Gastroesophageal sphincter (tissue), 4 donors: ENCODE data around the gene ANKRD40. TPM values are rescaled to one million over a fixed set of nuclear protein-coding genes. Genes with fewer than 3 reads are reported as not detected.

Experiments
- ATAC-seq: fragments of 150-250 bp; one replicate; pipeline ENCODE4 v1.9.1; 2016; ENCODE audit warnings: mild to moderate bottlenecking, moderate library complexity
- H3K27ac ChIP-seq, 4 donors: fragments of 200-600 bp; sonication (generic) in 3 of 4; 1 replicate in 3 of 4; 2 replicates in 1 of 4; pipeline ENCODE4 v1.5.1; 2016 to 2019
- H3K27me3 ChIP-seq: fragments of 200-600 bp; sonication (generic); one replicate; pipeline ENCODE4 v1.5.1; 2019
- H3K36me3 ChIP-seq, 2 donors: fragments of 200-600 bp; sonication (generic); one replicate each; pipeline ENCODE4 v1.5.1; 2019; ENCODE audit warnings: control low read depth in 1 of 2
- H3K4me1 ChIP-seq, 3 donors: fragments of 200-600 bp; sonication (generic); 1 replicate in 2 of 3; 2 replicates in 1 of 3; pipeline ENCODE4 v1.5.1; 2016 to 2019; ENCODE audit warnings: control low read depth in 2 of 3
- H3K4me3 ChIP-seq, 2 donors: fragments of 200-600 bp; sonication (generic); one replicate each; pipeline ENCODE4 v1.5.1; 2019; ENCODE audit warnings: mild to moderate bottlenecking in 1 of 2, moderate library complexity in 1 of 2
- H3K9me3 ChIP-seq, 3 donors: fragments of 200-600 bp; sonication (generic); one replicate each; pipeline ENCODE4 v1.5.1; 2017 to 2019; ENCODE audit warnings: control low read depth in 2 of 3
- CTCF ChIP-seq, 4 experiments: fragments of 200-600 bp in 2 of 4; fragments of 450-650 bp in 2 of 4; sonication (generic) in 1 of 4; IDR thresholded peaks; one replicate each; pipeline ENCODE4 v1.5.1; 2017 to 2019; ENCODE audit warnings: antibody characterized with exemption in 4 of 4, mild to moderate bottlenecking in 2 of 4, moderate library complexity in 2 of 4
- EP300 ChIP-seq: sonication (generic); formaldehyde crosslinking; IDR thresholded peaks from one replicate; pipeline ENCODE4 v1.6.1; 2017; ENCODE audit warnings: antibody characterized with exemption, mild to moderate bottlenecking
- POLR2A ChIP-seq, 2 donors: fragments of 450-650 bp; IDR thresholded peaks; one replicate each; pipeline ENCODE4 v1.6.1; 2017; ENCODE audit warnings: antibody characterized with exemption in 2 of 2, mild to moderate bottlenecking in 2 of 2, moderate library complexity in 1 of 2
- POLR2AphosphoS5 ChIP-seq: sonication (generic); formaldehyde crosslinking; IDR thresholded peaks from one replicate; pipeline ENCODE4 v1.6.1; 2017; ENCODE audit warnings: antibody characterized with exemption
- WGBS, 2 donors: methylation state at CpG; one replicate each; pipeline ENCODE4 v1.1.5; 2018; ENCODE audit warnings: low coverage in 1 of 2; 5-methylcytosine and 5-hydroxymethylcytosine counted together
- total RNA-seq, 4 donors: library from RNA; depleted of rRNA; stranded (reverse); fragments of >200 nt; gene quantifications; one replicate each; pipeline ENCODE4 v1.1.0, GENCODE V29; 2016

Gene ANKRD40
- total RNA-seq, 4 donors from 2014 or later: 65.8 to 125 (median 89.2) TPM

DNA sequence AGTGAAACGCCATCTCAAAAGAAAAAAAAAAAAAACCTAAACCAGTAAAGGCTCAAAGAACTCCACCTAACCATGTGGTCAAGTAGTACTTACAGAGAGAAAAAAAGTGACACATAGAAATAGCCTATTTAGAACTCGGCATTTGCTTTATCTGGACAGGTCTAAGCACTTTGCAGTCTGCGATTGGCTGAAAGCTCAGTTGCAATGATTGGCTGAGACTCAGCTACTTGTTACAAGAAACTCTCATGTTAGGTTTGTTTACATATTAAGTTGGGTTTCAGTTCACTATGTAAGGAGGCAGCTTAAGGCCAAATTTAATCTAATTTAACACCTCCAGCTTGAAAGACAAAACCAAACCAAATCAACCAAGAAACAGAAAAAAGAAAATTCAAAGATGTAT, 54.0 kb downstream of the ANKRD40 start:
- WGBS, 2 donors: 76% methylated on average over 3 of the region's 3 CpGs; no CpG with 5 or more reads in 1 of the 2 donors
- no peak for ATAC-seq
- Histone ChIP-seq H3K27me3 (no peaks in the 10 kb centered on the region), H3K9me3 (peaks cover 0 to 5% (median 0%) of the 10 kb centered on the region in 3 donors), H3K4me1 (no peaks in the 10 kb centered on the region), H3K36me3 (no peaks in the 10 kb centered on the region), H3K27ac (no peak overlapping the region), H3K4me3 (no peak overlapping the region)
- TF ChIP-seq POLR2A (IDR thresholded peaks at IDR 0.05) (no peak), CTCF (IDR thresholded peaks at IDR 0.05) (no peak), POLR2AphosphoS5 (no peak), EP300 (no peak)

- H3K9me3 ChIP-seq: peaks cover 0 to 5% (median 0%) of the 10 kb centered on the region in 3 donors
- no peak for TF ChIP-seq POLR2AphosphoS5
- no peak for TF ChIP-seq POLR2A (IDR thresholded peaks at IDR 0.05)
- TF ChIP-seq CTCF (IDR thresholded peaks at IDR 0.05): no peak
- no peak for TF ChIP-seq EP300
- no peak for ATAC-seq
- H3K4me1 ChIP-seq: no peaks in the 10 kb centered on the region
- no peaks in the 10 kb centered on the region for H3K27me3 ChIP-seq
- H3K36me3 ChIP-seq: no peaks in the 10 kb centered on the region
- 94% methylated on average over 2 of the region's 2 CpGs; no CpG with 5 or more reads in 1 of the 2 donors for WGBS, 2 donors
- no peak overlapping the region for H3K27ac ChIP-seq
- H3K4me3 ChIP-seq: no peak overlapping the region
Observed at GRCh38 chr17:50651661-50652060, 56.1 kb downstream of the ANKRD40 start.

GRCh38 chr17:50649042-50649908, 58.4 kb downstream of the ANKRD40 start:
- Histone ChIP-seq H3K36me3 (no peaks in the 10 kb centered on the region), H3K4me1 (no peaks in the 10 kb centered on the region), H3K9me3 (peaks cover 0 to 5% (median 0%) of the 10 kb centered on the region in 3 donors), H3K27ac (no peak overlapping the region), H3K27me3 (no peaks in the 10 kb centered on the region), H3K4me3 (no peak overlapping the region)
- ATAC-seq: no peak
- TF ChIP-seq POLR2A (IDR thresholded peaks at IDR 0.05) (no peak), CTCF (IDR thresholded peaks at IDR 0.05) (no peak), EP300 (no peak)
- WGBS, 2 donors: 76 to 82% methylated on average over 7 of the region's 7 CpGs

- Histone ChIP-seq H3K4me3 (no peak overlapping the region), H3K27me3 (no peaks in the 10 kb centered on the region), H3K36me3 (no peaks in the 10 kb centered on the region), H3K27ac (no peak overlapping the region), H3K4me1 (no peaks in the 10 kb centered on the region), H3K9me3 (no peaks in the 10 kb centered on the region)
- no peak for ATAC-seq
- 96% methylated on average over 2 of the region's 2 CpGs; no CpG with 5 or more reads in 1 of the 2 donors for WGBS, 2 donors
- TF ChIP-seq POLR2AphosphoS5 (no peak), CTCF (IDR thresholded peaks at IDR 0.05) (no peak)
Observed at GRCh38 chr17:50647187-50647586, 60.5 kb downstream of the ANKRD40 start.
